NAMALWA (cell line): ENCODE results near the gene RFX7.

Experiments
- DNase-seq: peaks from one replicate; pipeline ENCODE4 v3.0.0-alpha.2; 2015; ENCODE audit warnings: low spot score

The RFX7 gene

GRCh38 chr15:56126409-56126808 lies 117.3 kb downstream of the RFX7 start:
- DNase-seq, result no peak

- no peak for DNase-seq
Measured at GRCh38 chr15:56124391-56124790, 119.3 kb downstream of the RFX7 start.

GRCh38 chr15:56105855-56106254 lies 137.8 kb downstream of the RFX7 start:
- no peak for DNase-seq

GRCh38 chr15:56102441-56102840 lies 141.2 kb downstream of the RFX7 start:
- DNase-seq, result no peak

- DNase-seq, result no peak
Measured at GRCh38 chr15:56099311-56099710, 144.4 kb downstream of the RFX7 start.

- DNase-seq, result no peak
Measured at GRCh38 chr15:56098195-56098863, 145.3 kb downstream of the RFX7 start.

- DNase-seq, result no peak
Measured at GRCh38 chr15:56095406-56095805, 148.3 kb downstream of the RFX7 start.

GRCh38 chr15:56094171-56094570 lies 149.5 kb downstream of the RFX7 start:
- DNase-seq, result no peak

GRCh38 chr15:56088389-56088788 lies 155.3 kb downstream of the RFX7 start:
- no peak for DNase-seq

GRCh38 chr15:56086566-56086965 lies 157.1 kb downstream of the RFX7 start:
- DNase-seq, result no peak

- DNase-seq, result no peak
Measured at GRCh38 chr15:56082263-56082761, 161.4 kb downstream of the RFX7 start.

GRCh38 chr15:56077081-56077480 lies 166.6 kb downstream of the RFX7 start:
- DNase-seq, result no peak

- DNase-seq, result no peak
Measured at GRCh38 chr15:56076640-56077039, 167.0 kb downstream of the RFX7 start.

- no peak for DNase-seq
Measured at GRCh38 chr15:56074481-56075265, 169.0 kb downstream of the RFX7 start.

- no peak for DNase-seq
Measured at GRCh38 chr15:56064152-56064551, 179.5 kb downstream of the RFX7 start.

- no peak for DNase-seq
Measured at GRCh38 chr15:56059716-56060115, 184.0 kb downstream of the RFX7 start.

- no peak for DNase-seq
Measured at GRCh38 chr15:56058986-56059385, 184.7 kb downstream of the RFX7 start.

GRCh38 chr15:56056626-56057025 lies 187.1 kb downstream of the RFX7 start:
- no peak for DNase-seq

GRCh38 chr15:56053046-56053400 lies 190.7 kb downstream of the RFX7 start:
- DNase-seq, result no peak

GRCh38 chr15:56052395-56053045 lies 191.2 kb downstream of the RFX7 start:
- peak; percentile 60 for DNase-seq

- no peak for DNase-seq
Measured at GRCh38 chr15:56051676-56052075, 192.0 kb downstream of the RFX7 start.

GRCh38 chr15:56049577-56049976 lies 194.1 kb downstream of the RFX7 start:
- DNase-seq, result no peak

- DNase-seq, result no peak
Measured at GRCh38 chr15:56047354-56047753, 196.3 kb downstream of the RFX7 start.
